HepG2 (cell line): ENCODE data around the gene TLNRD1. TPM values are rescaled to one million over a fixed set of nuclear protein-coding genes. Genes with fewer than 3 reads are reported as not detected.

Experiments used
- AGO2 ChIP-seq: fragments of 200-400 bp; formaldehyde crosslinking; optimal IDR thresholded peaks from 2 replicates; pipeline ENCODE3; 2017; ENCODE audit warnings: mild to moderate bottlenecking, low read depth, low read length, moderate library complexity
- CEBPB ChIP-seq: IDR thresholded peaks from 2 replicates; pipeline ENCODE4 v1.6.1; 2011; ENCODE audit warnings: low read depth, low read length, improper control_type of control experiment, borderline replicate concordance
- CHCHD3 ChIP-seq: sonication (generic); formaldehyde crosslinking; IDR thresholded peaks from 2 replicates; pipeline ENCODE4 v1.8.0; 2022; ENCODE audit warnings: mild to moderate bottlenecking, missing genetic modification reagents, moderate library complexity
- HES4 ChIP-seq: sonication (generic); formaldehyde crosslinking; IDR thresholded peaks from 2 replicates; pipeline ENCODE4 v1.9.0; 2021; ENCODE audit warnings: mild to moderate bottlenecking, missing genetic modification reagents, borderline replicate concordance
- JDP2 ChIP-seq: sonication (generic); formaldehyde crosslinking; IDR thresholded peaks from 2 replicates; pipeline ENCODE4 v1.8.1; 2022; ENCODE audit warnings: missing genetic modification reagents, borderline replicate concordance
- ZBTB3 ChIP-seq: sonication (generic); formaldehyde crosslinking; IDR thresholded peaks from 2 replicates; pipeline ENCODE4 v1.4.0; 2020; ENCODE audit warnings: low read depth, mild to moderate bottlenecking, moderate library complexity, missing genetic modification reagents, borderline replicate concordance
- ZMAT3 ChIP-seq: sonication (generic); formaldehyde crosslinking; conservative IDR thresholded peaks from 2 replicates; pipeline ENCODE4 v1.7.0; 2021; ENCODE audit warnings: missing genetic modification reagents
- ZNF331 ChIP-seq: sonication (generic); formaldehyde crosslinking; IDR thresholded peaks from 2 replicates; pipeline ENCODE4 v1.4.0; 2020; ENCODE audit warnings: missing genetic modification reagents
- ZNF747 ChIP-seq: sonication (generic); formaldehyde crosslinking; IDR thresholded peaks from 2 replicates; pipeline ENCODE4 v1.8.1; 2023; ENCODE audit warnings: missing genetic modification reagents, mild to moderate bottlenecking, borderline replicate concordance
- polyA plus RNA-seq, 8 experiments: library from polyadenylated mRNA; depleted of rRNA in 3 of 8; stranded (reverse) in 7 of 8; unstranded in 1 of 8; fragments of >200 nt; fragmentation: Illumina TruSeq in 4 of 8; extraction: Trizol in 4 of 8; gene quantifications; 2 replicates each; pipeline versions ENCODE4 v1.2.1 to v1.2.3, GENCODE V29; 2011 to 2016; ENCODE audit warnings: low read depth in 4 of 8, missing spikeins in 1 of 8, mixed read lengths in 1 of 8; ENCODE audit not compliant: insufficient read depth in 1 of 8
- total RNA-seq, 5 experiments: library from RNA; depleted of rRNA; stranded (reverse); fragments of >200 nt; fragmentation: Illumina TruSeq; extraction: Trizol; gene quantifications; 2 replicates each; pipeline ENCODE4 v1.2.3, GENCODE V29; 2016; ENCODE audit warnings: low read depth in 1 of 5
- TF ChIP-seq, protein P1 (sequence below): sonication (generic); formaldehyde crosslinking; IDR thresholded peaks from 2 replicates; pipeline ENCODE4 v1.4.0; 2020; ENCODE audit warnings: missing genetic modification reagents
- TF ChIP-seq, protein P2 (sequence below): sonication (generic); formaldehyde crosslinking; IDR thresholded peaks from 2 replicates; pipeline ENCODE4 v1.4.0; 2020; ENCODE audit warnings: missing genetic modification reagents, borderline replicate concordance
- TF ChIP-seq, protein P3 (sequence below): sonication (generic); formaldehyde crosslinking; IDR thresholded peaks from 2 replicates; pipeline ENCODE4 v1.4.0; 2020; ENCODE audit warnings: mild to moderate bottlenecking, missing genetic modification reagents

Gene TLNRD1
- total and polyA plus RNA-seq, 2 of the 13 experiments (the other 11 are each of a cell fraction or from before 2014, with no cell fraction given): 3.4 to 5.3 TPM

DNA sequence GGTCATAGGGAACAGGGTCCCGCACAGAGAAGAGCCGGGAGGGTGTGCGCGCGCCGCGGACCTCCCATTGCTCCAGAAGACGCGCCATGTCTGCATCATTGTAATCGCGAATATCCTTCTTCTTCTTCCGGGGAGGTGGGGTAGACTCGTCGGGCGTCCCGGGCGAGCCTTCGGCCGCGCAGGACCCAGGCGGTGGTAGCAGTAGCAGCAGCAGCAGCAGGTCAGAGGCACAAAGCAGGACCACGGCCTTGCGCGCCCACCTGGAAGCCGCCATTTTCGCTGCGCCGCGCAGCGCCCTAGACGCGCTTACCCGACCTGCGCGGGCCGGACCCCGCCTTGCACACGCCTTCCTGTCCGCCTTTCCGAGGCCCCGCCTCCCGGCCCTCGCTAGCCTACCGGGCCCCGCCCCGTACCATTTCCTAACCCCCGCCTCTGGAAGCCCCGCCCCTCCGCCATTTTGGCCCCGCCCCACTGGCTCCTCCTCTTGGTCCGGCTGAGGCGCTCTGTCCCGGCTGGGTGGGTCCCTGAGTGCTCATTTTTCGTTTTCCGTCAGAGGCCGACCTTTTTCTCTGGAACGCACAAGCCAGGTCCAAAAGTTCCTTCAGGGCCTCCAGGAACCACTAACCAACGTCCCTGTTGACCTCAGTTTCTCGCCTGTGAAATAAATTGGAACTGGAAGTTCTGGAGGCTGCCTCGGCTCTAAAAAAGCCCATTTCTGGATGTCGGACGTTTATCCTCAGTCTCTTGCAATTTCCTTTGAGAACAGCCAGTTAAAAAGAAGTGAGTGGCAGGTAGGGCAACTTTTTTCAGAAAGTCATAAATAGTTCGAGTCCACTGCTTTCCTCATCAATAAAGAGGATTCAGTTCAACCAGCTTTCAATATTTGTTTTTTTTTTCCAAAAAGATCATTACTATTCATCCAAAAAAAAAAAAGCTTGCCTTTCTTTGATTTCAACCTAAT is 10.9 kb upstream of the TLNRD1 start, which contains the start of gene MESD (continued):
- TF ChIP-seq JDP2 (no peak), ZNF331 (peak; percentile 40; the same call in 1 of the 2 replicates), ZMAT3 (CRISPR knock-in tag) (0 out of 2 replicates have a peak, but pooled peaks have one; percentile 50), ZBTB3 (no peak), CHCHD3 (no peak), ZNF747 (CRISPR knock-in tag) (no peak), HES4 (no peak), CEBPB (no peak), AGO2 (peak; percentile 53)
- TF ChIP-seq, protein P1, sequence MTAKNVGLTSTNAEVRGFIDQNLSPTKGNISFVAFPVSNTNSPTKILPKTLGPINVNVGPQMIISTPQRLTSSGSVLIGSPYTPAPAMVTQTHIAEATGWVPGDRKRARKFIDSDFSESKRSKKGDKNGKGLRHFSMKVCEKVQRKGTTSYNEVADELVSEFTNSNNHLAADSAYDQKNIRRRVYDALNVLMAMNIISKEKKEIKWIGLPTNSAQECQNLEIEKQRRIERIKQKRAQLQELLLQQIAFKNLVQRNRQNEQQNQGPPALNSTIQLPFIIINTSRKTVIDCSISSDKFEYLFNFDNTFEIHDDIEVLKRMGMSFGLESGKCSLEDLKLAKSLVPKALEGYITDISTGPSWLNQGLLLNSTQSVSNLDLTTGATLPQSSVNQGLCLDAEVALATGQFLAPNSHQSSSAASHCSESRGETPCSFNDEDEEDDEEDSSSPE (CRISPR knock-in tag): peak; percentile 75
- TF ChIP-seq, protein P2, sequence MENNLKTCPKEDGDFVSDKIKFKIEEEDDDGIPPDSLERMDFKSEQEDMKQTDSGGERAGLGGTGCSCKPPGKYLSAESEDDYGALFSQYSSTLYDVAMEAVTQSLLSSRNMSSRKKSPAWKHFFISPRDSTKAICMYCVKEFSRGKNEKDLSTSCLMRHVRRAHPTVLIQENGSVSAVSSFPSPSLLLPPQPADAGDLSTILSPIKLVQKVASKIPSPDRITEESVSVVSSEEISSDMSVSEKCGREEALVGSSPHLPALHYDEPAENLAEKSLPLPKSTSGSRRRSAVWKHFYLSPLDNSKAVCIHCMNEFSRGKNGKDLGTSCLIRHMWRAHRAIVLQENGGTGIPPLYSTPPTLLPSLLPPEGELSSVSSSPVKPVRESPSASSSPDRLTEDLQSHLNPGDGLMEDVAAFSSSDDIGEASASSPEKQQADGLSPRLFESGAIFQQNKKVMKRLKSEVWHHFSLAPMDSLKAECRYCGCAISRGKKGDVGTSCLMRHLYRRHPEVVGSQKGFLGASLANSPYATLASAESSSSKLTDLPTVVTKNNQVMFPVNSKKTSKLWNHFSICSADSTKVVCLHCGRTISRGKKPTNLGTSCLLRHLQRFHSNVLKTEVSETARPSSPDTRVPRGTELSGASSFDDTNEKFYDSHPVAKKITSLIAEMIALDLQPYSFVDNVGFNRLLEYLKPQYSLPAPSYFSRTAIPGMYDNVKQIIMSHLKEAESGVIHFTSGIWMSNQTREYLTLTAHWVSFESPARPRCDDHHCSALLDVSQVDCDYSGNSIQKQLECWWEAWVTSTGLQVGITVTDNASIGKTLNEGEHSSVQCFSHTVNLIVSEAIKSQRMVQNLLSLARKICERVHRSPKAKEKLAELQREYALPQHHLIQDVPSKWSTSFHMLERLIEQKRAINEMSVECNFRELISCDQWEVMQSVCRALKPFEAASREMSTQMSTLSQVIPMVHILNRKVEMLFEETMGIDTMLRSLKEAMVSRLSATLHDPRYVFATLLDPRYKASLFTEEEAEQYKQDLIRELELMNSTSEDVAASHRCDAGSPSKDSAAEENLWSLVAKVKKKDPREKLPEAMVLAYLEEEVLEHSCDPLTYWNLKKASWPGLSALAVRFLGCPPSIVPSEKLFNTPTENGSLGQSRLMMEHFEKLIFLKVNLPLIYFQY (CRISPR knock-in tag): no peak
- TF ChIP-seq, protein P3, sequence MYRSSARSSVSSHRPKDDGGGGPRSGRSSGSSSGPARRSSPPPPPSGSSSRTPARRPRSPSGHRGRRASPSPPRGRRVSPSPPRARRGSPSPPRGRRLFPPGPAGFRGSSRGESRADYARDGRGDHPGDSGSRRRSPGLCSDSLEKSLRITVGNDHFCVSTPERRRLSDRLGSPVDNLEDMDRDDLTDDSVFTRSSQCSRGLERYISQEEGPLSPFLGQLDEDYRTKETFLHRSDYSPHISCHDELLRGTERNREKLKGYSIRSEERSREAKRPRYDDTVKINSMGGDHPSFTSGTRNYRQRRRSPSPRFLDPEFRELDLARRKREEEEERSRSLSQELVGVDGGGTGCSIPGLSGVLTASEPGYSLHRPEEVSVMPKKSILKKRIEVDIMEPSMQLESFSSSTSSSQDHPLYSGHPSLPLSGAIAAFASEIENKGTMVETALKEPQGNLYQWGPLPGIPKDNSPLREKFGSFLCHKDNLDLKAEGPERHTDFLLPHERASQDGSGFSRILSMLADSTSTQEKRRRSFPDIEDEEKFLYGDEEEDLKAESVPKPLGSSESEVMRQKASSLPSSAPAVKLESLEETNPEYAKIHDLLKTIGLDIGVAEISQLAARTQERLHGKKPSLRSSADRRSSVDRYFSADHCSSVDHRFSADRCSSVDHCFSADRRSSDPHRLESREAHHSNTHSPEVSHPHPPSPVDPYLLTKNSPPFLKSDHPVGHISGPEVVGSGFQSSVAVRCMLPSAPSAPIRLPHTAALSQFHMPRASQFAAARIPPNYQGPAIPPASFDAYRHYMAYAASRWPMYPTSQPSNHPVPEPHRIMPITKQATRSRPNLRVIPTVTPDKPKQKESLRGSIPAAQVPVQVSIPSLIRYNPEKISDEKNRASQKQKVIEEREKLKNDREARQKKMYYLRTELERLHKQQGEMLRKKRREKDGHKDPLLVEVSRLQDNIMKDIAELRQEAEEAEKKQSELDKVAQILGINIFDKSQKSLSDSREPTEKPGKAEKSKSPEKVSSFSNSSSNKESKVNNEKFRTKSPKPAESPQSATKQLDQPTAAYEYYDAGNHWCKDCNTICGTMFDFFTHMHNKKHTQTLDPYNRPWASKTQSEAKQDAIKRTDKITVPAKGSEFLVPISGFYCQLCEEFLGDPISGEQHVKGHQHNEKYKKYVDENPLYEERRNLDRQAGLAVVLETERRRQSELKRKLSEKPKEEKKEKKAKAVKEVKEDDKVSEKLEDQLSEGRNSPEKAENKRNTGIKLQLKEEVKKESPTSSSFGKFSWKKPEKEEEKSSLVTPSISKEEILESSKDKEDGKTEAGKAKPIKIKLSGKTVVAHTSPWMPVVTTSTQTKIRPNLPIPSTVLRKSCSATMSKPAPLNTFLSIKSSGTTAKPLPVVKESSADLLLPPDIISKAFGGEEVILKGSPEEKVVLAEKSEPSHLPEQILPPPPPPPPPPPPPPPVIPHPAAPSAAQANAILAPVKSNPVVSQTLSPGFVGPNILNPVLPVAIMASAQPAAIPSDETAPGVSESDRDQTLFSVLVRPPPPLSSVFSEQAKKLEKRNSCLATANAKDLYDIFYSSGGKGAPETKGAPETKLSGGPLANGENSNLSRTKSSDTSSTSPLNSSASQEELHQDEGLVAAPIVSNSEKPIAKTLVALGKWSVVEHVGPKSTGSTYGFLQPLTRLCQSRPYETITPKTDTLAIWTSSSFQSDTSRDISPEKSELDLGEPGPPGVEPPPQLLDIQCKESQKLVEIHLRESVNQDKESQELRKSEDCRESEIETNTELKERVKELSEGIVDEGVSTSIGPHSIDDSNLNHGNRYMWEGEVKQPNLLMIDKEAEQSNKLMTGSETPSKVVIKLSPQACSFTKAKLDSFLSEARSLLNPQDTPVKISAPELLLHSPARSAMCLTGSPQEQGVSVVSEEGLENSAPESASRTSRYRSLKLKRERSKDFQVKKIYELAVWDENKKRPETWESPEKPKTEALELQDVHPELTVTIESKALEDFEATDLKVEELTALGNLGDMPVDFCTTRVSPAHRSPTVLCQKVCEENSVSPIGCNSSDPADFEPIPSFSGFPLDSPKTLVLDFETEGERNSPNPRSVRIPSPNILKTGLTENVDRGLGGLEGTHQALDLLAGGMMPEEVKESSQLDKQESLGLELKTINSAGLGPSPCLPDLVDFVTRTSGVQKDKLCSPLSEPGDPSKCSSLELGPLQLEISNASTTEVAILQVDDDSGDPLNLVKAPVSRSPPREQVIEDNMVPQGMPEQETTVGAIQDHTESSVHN: no peak
